RWPE1 (cell line): ENCODE results near the gene CEACAM16.
"Not testable (repeated sequence)": the region's sequence is repeated elsewhere in the genome, so short reads cannot be mapped to it uniquely, and the experiment has no call there.

Source experiments
- CTCF ChIA-PET: fragments of 350-600 bp; sonication (Branson Sonifier 250); formaldehyde crosslinking; extraction: SDS; loops from one replicate; lab custom pipeline; 2021; lab: Yijun Ruan, JAX
- POLR2A ChIA-PET: fragments of 400-600 bp; formaldehyde crosslinking; extraction: SDS; loops from one replicate; lab custom pipeline; 2020; ENCODE audit warnings: antibody characterized with exemption; ENCODE audit not compliant: low non-redundant PET; lab: Yijun Ruan, JAX
- DNase-seq: peaks from one replicate; pipeline ENCODE4 v3.0.0; 2012; ENCODE audit warnings: low spot score
- H3K27ac ChIP-seq: fragments of 450-650 bp; 2 replicates; pipeline ENCODE4 v1.5.1; 2017
- CTCF ChIP-seq: fragments of 450-650 bp; conservative IDR thresholded peaks from 2 replicates; pipeline ENCODE4 v1.5.1; 2017; ENCODE audit warnings: low read depth, mild to moderate bottlenecking

Gene CEACAM16

GRCh38 chr19:44664976-44665375, 34.0 kb upstream of the CEACAM16 start:
- TF ChIP-seq CTCF = no peak
- no peak overlapping the region for H3K27ac ChIP-seq
- ChIA-PET POLR2A (no interaction called here), CTCF (no interaction called here)
- no peak for DNase-seq

DNA sequence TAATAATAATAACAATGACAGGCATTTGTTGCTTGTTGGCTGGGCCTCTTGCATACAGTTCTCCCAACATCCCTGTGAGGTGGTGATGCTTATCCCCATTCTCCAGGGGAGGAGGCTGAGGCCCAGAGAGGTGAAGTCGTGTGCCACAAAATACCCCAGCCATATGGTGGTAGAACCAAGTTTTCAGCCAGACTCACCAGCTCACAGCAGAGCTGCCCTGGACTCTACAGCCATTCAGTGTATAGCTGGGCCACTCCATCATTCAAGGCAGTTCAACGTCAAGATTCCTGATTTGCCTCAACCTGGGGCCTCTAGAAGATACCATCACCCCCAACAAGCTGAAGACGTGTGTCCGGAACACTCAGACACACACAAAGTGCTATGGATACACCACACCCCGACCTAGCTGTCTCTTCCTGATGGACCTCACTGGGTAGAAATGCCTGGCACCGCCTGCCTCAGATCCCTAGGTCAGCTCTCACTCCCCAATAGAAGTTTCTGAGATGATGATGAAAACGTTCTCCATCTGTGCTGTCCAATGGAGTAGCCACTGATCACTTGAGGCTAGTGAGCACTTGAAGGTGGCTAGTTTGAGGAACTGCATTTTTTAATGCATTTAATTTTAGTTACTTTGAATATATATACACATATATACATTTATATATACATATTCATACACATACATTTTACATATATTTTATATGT, 31.9 kb upstream of the CEACAM16 start:
- no peak for DNase-seq
- ChIA-PET CTCF (no interaction called here), POLR2A (interaction anchor here (0.5 kb wide), 1 partner anchor 19 kb away, joined by 3 read pairs; no protein-coding TSS in a partner anchor)
- H3K27ac ChIP-seq = no peak overlapping the region
- no peak for TF ChIP-seq CTCF

GRCh38 chr19:44668985-44669764, 29.8 kb upstream of the CEACAM16 start:
- POLR2A ChIA-PET = no interaction called here
- TF ChIP-seq CTCF = no peak
- no peak for DNase-seq
- H3K27ac ChIP-seq = no peak overlapping the region
- CTCF ChIA-PET = interaction anchor here (1.2 kb wide), 1 partner anchor 34 kb away, joined by 3 read pairs; no protein-coding TSS in a partner anchor

- CTCF ChIA-PET = interaction anchor here (0.6 kb wide), 1 partner anchor 96 kb away, joined by 3 read pairs; no protein-coding TSS in a partner anchor
- DNase-seq, H3K27ac ChIP-seq, POLR2A ChIA-PET: not testable (repeated sequence)
Observed at GRCh38 chr19:44670027-44670426, 28.9 kb upstream of the CEACAM16 start.

GRCh38 chr19:44671400-44671799, 27.6 kb upstream of the CEACAM16 start, which contains the start of gene CEACAM19:
CEACAM19 (plus strand) TSS chr19:44671482; CDS start chr19:44671932, 450 bp downstream.
- no peak for TF ChIP-seq CTCF
- CTCF ChIA-PET = no interaction called here
- POLR2A ChIA-PET = no interaction called here
- no peak within 1 kb of the TSS for H3K27ac ChIP-seq
- peak; percentile 73 for DNase-seq

GRCh38 chr19:44672226-44672625, 26.7 kb upstream of the CEACAM16 start:
- POLR2A ChIA-PET = no interaction called here
- H3K27ac ChIP-seq = no peak overlapping the region
- TF ChIP-seq CTCF = no peak
- CTCF ChIA-PET = no interaction called here
- no peak for DNase-seq
